OCI-LY7 (cell line): ENCODE results near the gene PRLR. TPM values are rescaled to one million over a fixed set of nuclear protein-coding genes. Genes with fewer than 3 reads are reported as not detected.

Experiments
- BruUV-seq: library from RNA; stranded (reverse); fragments of 400-500 nt; replicated peaks from 2 replicates; lab custom pipeline; 2021; lab: Mats Ljungman, UMichigan
- CTCF ChIA-PET: fragments of 300-600 bp; sonication (Branson Sonifier 250); formaldehyde crosslinking; loops from one replicate; lab custom pipeline; 2022; ENCODE audit warnings: antibody characterized with exemption; ENCODE audit not compliant: unreplicated experiment; lab: Charles Lee
- POLR2A ChIA-PET: fragments of 300-600 bp; sonication (Branson Sonifier 250); formaldehyde crosslinking; loops from one replicate; lab custom pipeline; 2022; ENCODE audit warnings: antibody characterized with exemption; lab: Charles Lee
- DNase-seq: peaks from one replicate; pipeline ENCODE4 v3.0.0-alpha.2; 2015; ENCODE audit warnings: low spot score
- H2AFZ ChIP-seq: fragments of 200-600 bp; sonication (generic), shearing (Covaris generic); 2 replicates; pipeline ENCODE4 v1.6.1; 2014; ENCODE audit warnings: mild to moderate bottlenecking, antibody characterized with exemption, low read length, moderate library complexity
- H3K27ac ChIP-seq: fragments of 200-600 bp; sonication (generic); 2 replicates; pipeline ENCODE4 v1.5.1; 2014; ENCODE audit warnings: mixed run types, low read depth, mild to moderate bottlenecking, moderate library complexity, low read length, inconsistent platforms; ENCODE audit not compliant: poor library complexity, severe bottlenecking
- H3K36me3 ChIP-seq: fragments of 200-600 bp; sonication (generic); 2 replicates; pipeline ENCODE4 v1.6.1; 2014; ENCODE audit warnings: mild to moderate bottlenecking, antibody characterized with exemption, low read length, moderate library complexity, mixed read lengths; ENCODE audit not compliant: insufficient read depth
- H3K4me1 ChIP-seq: fragments of 200-600 bp; sonication (generic); 2 replicates; pipeline ENCODE4 v1.5.1; 2014; ENCODE audit warnings: mild to moderate bottlenecking, low read length; ENCODE audit not compliant: insufficient read depth, poor library complexity, severe bottlenecking
- H3K4me2 ChIP-seq: fragments of 200-600 bp; sonication (generic); 2 replicates; pipeline ENCODE4 v1.6.1; 2014; ENCODE audit warnings: mild to moderate bottlenecking, low read length
- H3K4me3 ChIP-seq: fragments of 200-600 bp; sonication (generic); 2 replicates; pipeline ENCODE4 v1.5.1; 2014; ENCODE audit warnings: mild to moderate bottlenecking, low read depth, low read length; ENCODE audit not compliant: poor library complexity, severe bottlenecking
- H3K79me2 ChIP-seq: fragments of 200-600 bp; sonication (generic); 2 replicates; pipeline ENCODE4 v1.6.1; 2016; ENCODE audit warnings: low read depth, mild to moderate bottlenecking, low read length, moderate library complexity, mixed read lengths; ENCODE audit not compliant: insufficient read depth
- H3K9me2 ChIP-seq: fragments of 200-600 bp; sonication (generic); 2 replicates; pipeline ENCODE4 v1.6.1; 2016; ENCODE audit warnings: mild to moderate bottlenecking, low read length, mixed read lengths; ENCODE audit not compliant: insufficient read depth
- H3K9me3 ChIP-seq: fragments of 200-600 bp; sonication (generic); 2 replicates; pipeline ENCODE4 v1.6.1; 2014; ENCODE audit warnings: mild to moderate bottlenecking, mixed run types, low read length, mixed read lengths
- H4K20me1 ChIP-seq: fragments of 200-600 bp; sonication (generic); 2 replicates; pipeline ENCODE4 v1.6.1; 2014; ENCODE audit warnings: mild to moderate bottlenecking, antibody characterized with exemption, low read length, moderate library complexity, mixed read lengths; ENCODE audit not compliant: insufficient read depth
- EZH2phosphoT487 ChIP-seq: fragments of 200-600 bp; sonication (generic); IDR thresholded peaks from 2 replicates; pipeline ENCODE4 v1.6.1; 2018; ENCODE audit warnings: low read depth, borderline replicate concordance, mild to moderate bottlenecking, mixed run types, antibody characterized with exemption, low read length, moderate library complexity, mixed read lengths
- intact Hi-C: fragments of 100-400 bp; cut with micrococcal nuclease; formaldehyde crosslinking; loops from one replicate; pipeline ENCODE4 v1.10.0; 2022; ENCODE audit not compliant: unreplicated experiment
- total RNA-seq, 2 experiments: library from RNA; depleted of rRNA in 1 of 2; stranded (reverse); fragments of >200 nt in 1 of 2; shearing (Covaris generic) in 1 of 2; gene quantifications; 2 replicates each; pipeline ENCODE4 v1.2.3, GENCODE V29; 2014 to 2022
- TF ChIP-seq, protein P1 (sequence below): fragments of 200-600 bp; sonication (generic); conservative IDR thresholded peaks from 2 replicates; pipeline ENCODE4 v1.5.1; 2014; ENCODE audit warnings: mild to moderate bottlenecking, antibody characterized with exemption, low read length, moderate library complexity, mixed read lengths

Gene PRLR
- total RNA-seq, 2 experiments from 2014 or later = not detected

DNA sequence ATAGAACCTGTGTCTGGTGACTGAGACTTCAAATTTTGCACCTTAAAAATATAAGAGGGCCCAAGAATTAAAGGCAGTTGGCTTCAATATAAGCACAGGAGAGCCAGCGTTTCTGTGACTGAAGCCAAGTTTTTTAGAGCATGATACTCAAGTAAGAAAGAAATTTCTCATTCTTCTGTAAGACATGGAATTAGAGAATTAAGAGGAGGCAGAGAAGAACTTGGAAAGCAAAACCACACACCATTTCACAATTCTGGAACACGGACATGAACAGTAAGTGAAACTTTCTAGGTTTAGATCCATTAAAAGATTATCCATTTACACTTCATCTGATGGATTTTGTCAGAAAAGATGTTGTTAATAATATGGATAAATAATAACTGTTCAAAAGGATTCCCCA lies 173.6 kb downstream of the PRLR start:
- intact Hi-C loops = no loop called here
- no TSS peak for BruUV-seq
- CTCF ChIA-PET = no interaction called here

DNA sequence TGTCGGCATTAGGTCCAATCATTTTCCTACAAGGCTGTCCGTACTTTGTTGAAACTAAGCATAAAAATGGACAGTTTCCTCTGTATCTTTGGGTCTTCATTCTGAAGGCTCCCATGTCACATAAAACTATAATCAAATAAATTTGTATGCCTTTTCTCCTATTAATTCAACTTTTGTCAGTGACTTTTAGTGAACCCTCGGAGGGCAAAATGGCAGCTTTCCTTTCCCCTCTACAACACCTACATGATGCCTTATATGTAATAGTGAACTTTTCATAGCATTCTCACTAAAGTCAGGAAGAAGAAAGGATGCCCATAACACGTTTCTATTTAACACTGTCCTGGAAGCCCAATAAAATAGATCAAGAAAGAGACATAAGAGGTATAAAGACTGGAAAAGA lies 177.4 kb downstream of the PRLR start:
- BruUV-seq = no TSS peak
- intact Hi-C loops = no loop called here
- no peak overlapping the region for H3K27ac ChIP-seq
- no peak for TF ChIP-seq EZH2phosphoT487
- TF ChIP-seq, protein P1, sequence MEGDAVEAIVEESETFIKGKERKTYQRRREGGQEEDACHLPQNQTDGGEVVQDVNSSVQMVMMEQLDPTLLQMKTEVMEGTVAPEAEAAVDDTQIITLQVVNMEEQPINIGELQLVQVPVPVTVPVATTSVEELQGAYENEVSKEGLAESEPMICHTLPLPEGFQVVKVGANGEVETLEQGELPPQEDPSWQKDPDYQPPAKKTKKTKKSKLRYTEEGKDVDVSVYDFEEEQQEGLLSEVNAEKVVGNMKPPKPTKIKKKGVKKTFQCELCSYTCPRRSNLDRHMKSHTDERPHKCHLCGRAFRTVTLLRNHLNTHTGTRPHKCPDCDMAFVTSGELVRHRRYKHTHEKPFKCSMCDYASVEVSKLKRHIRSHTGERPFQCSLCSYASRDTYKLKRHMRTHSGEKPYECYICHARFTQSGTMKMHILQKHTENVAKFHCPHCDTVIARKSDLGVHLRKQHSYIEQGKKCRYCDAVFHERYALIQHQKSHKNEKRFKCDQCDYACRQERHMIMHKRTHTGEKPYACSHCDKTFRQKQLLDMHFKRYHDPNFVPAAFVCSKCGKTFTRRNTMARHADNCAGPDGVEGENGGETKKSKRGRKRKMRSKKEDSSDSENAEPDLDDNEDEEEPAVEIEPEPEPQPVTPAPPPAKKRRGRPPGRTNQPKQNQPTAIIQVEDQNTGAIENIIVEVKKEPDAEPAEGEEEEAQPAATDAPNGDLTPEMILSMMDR = no peak
- ChIA-PET POLR2A (no interaction called here), CTCF (no interaction called here)
- no peaks in the 10 kb centered on the region for H3K36me3 ChIP-seq
- DNase-seq = no peak
- no peak overlapping the region for H2AFZ ChIP-seq
- H3K4me1 ChIP-seq = no peaks in the 10 kb centered on the region
- H3K4me3 ChIP-seq = no peak overlapping the region
- no peaks in the 10 kb centered on the region for H3K79me2 ChIP-seq
- H4K20me1 ChIP-seq = no peaks in the 10 kb centered on the region
- no peaks in the 10 kb centered on the region for H3K9me2 ChIP-seq
- H3K4me2 ChIP-seq = no peak overlapping the region
- H3K9me3 ChIP-seq = no peaks in the 10 kb centered on the region

More for the DNA sequence above, 173.6 kb downstream of the PRLR start:
- POLR2A ChIA-PET = interaction anchor here (0.9 kb wide), 1 partner anchor 11 kb away, joined by 3 read pairs; no protein-coding TSS in a partner anchor
- no peaks in the 10 kb centered on the region for H4K20me1 ChIP-seq
- H3K79me2 ChIP-seq = no peaks in the 10 kb centered on the region
- H3K4me1 ChIP-seq = no peaks in the 10 kb centered on the region
- no peaks in the 10 kb centered on the region for H3K36me3 ChIP-seq
- DNase-seq = no peak
- H3K4me2 ChIP-seq = no peak overlapping the region
- H3K9me2 ChIP-seq = no peaks in the 10 kb centered on the region
- no peak overlapping the region for H3K27ac ChIP-seq
- no peaks in the 10 kb centered on the region for H3K9me3 ChIP-seq
- H3K4me3 ChIP-seq = no peak overlapping the region
- no peak overlapping the region for H2AFZ ChIP-seq
- TF ChIP-seq, protein P1 = no peak
- no peak for TF ChIP-seq EZH2phosphoT487

DNA sequence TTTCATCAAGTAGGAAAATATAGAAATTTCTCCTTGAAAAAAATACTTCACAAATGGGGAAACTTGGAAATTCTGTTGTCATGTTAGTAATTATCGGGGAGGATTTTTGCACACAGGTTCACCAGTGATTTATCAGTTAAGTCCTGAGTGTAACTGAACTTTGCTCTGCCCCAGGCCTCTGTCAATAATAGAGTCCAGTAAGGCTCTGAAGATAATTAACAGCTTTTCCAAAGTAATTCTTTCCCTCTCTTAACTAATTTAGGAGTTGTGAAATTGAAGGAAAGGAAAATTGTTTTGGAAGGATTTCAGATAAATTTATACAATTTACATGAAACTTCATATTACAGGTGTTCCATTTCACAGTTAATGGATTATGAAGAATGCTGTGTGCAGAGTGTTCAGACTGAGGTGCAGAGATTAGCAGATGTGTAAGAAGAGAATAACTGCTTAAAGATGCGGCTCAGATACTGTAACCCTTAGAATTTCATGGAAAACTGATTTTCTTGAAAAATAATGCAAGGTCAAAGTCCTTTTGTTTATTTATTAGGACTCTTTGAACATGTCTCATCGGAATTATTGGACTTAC lies 179.7 kb downstream of the PRLR start:
- H3K79me2 ChIP-seq = no peaks in the 10 kb centered on the region
- no peak for DNase-seq
- no TSS peak for BruUV-seq
- ChIA-PET CTCF (no interaction called here), POLR2A (interaction anchor here (1.5 kb wide), 1 partner anchor 13 kb away, joined by 3 read pairs; no protein-coding TSS in a partner anchor)
- no peaks in the 10 kb centered on the region for H3K9me3 ChIP-seq
- H2AFZ ChIP-seq = no peak overlapping the region
- H3K36me3 ChIP-seq = no peaks in the 10 kb centered on the region
- H3K9me2 ChIP-seq = no peaks in the 10 kb centered on the region
- no peaks in the 10 kb centered on the region for H3K4me1 ChIP-seq
- no peak for TF ChIP-seq EZH2phosphoT487
- TF ChIP-seq, protein P1 = no peak
- H3K4me2 ChIP-seq = no peak overlapping the region
- intact Hi-C loops = no loop called here
- no peak overlapping the region for H3K4me3 ChIP-seq
- H3K27ac ChIP-seq = no peak overlapping the region
- H4K20me1 ChIP-seq = no peaks in the 10 kb centered on the region
